AML-193 (cell line): ENCODE measurements around the gene PALD1.

Source experiments
- DNase-seq, 2 experiments: peaks; one replicate each; lab custom pipeline; 2025; lab: John Stamatoyannopoulos, UW

Gene PALD1

GRCh38 chr10:70557086-70557845, 78.7 kb downstream of the PALD1 start:
- no peak for DNase-seq

DNA sequence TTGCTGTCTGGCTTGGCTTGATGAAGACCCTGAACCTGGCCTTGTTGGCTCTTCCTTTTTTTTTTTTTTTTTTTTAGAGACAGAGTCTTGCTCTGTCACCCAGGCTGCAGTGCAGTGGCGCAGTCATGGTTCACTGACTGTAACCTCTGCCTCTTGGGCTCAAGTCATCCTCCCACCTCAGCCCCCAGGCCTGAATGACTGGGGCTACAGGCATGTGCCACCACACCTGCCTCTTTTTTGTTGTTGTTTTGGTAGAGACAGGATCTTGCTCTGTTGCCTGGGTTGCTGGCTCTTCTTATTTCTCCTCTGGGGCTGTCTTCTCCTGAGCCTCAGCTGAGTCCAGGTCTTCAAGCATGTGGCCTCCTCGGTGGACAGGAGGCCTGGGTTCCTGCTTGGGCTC, 79.3 kb downstream of the PALD1 start:
- no peak for DNase-seq

- no peak for DNase-seq
These were observed 79.7 kb downstream of the PALD1 start for GRCh38 chr10:70558295-70558694.

DNA sequence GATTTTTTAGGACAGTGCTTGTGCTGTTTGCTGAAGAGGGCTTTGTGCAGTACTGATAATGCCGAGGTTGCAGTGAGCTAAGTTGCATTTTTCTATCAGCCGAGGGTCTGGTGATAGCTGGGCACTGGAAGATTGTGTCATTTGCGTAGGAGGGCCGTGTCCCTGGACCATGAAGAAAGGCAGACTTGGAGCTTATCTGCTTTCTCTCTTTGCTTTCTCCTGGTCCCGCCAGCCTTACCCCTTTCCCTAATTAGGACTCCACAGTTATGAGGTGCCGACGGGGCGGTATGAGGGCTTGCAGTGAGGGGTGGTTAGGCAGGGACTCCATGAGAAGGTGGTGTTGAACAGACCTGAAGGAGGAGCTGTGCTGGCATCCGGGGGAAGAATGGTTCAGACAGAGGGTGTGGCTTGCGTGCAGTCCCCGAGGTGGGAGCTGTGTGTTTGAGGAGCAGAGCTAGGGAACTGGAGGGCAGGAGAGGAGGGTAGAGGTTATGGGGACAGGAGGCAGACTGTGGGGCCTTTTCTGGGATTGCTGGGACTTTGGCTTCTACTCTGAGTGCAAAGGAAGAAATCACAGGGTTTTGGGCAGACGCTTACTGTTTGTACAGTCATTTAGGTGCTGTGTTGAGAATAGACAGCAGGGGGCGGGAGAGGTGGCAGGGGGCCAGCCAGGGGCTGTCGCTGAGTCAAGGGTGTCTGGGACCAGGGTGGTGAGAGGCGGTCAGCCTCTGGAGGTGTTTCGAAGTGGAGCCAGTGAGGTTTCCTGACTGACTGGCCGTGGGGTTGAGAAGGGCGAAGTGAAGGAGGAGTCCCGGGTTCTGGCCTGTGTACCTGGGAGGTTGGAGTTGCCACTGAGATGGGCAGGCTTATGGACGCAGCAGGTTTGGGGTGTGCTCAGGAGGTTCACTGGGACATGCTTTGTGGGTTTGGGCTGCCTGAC, 80.6 kb downstream of the PALD1 start:
- no peak for DNase-seq

DNA sequence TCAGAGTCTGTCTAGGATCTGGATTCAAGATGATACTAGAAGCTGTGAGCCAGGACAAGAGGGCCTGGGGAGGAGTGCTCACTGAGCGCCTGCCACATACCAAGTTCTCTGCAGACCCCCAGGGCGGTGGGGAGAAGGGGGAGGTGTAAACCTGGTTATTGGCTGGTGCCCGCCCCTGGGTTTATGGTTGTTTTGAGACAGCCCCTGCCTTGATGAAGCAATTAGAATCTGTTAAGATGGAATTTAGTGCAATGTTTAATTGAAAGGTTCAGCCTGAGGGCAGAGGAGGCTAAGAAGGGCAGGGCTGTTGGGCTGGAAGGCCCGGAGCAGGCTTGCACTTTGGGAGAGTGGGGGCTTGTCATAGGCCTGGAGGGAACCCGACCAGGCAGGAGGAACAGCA, 81.3 kb downstream of the PALD1 start:
- DNase-seq = no peak

GRCh38 chr10:70560511-70560941, 82.0 kb downstream of the PALD1 start:
- DNase-seq = no peak

GRCh38 chr10:70561070-70561469, 82.5 kb downstream of the PALD1 start:
- DNase-seq = no peak

DNA sequence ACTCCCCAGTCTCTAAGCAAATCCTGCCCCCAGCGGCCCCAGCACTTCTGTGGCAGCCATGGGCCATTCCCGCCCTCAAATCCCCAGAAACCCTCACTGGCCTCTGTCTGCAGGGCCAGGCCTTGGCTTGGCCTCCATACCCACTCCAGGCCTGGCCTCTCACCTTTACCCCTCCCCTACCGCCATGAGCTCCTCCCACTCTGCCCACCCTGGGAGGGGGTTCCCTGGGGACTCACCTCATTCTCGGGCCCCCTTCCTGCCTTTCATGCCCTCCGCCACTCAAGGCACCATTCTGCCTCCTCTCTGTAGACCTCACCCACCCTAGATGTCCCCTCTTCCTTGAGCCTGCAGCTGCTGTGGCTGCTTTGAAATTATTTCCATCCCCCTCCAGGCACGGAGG, 83.0 kb downstream of the PALD1 start:
- DNase-seq = no peak

DNA sequence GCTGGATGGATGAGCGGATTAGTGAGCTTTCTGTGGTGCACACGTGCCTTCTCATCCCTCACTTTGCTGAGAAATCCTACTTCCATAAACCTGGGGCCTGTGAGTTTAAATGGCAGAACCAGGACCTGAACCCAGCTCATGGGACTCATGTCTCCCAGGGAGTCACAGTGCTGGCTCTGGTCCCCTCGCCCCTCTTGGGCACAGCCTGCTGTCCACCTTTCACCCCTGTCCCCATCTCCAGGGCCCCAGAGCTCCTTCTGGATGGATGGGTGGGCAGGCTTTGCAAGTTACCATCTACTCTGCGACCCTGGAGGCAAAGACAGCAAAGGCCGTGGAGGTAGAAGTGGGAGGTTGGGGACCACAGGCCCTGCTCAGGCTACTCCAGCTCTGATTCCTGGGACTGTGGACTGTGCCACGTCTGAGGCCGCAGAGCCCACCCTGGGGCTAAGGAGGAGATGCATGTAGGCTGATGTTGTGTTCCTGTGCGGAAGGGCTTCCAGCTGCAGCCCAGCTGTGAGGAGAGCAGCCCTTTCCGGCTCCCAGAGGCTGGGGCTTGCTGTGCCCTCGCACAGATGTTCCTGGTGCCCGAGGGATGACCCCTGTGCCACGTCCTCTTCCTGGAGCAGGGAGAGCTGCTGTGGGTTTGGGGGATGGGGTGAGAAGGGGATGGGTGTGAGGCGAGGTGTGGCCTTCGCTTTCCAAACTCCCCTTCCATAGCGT, 83.6 kb downstream of the PALD1 start:
- no peak for DNase-seq

GRCh38 chr10:70563230-70563629, 84.7 kb downstream of the PALD1 start:
- no peak for DNase-seq

DNA sequence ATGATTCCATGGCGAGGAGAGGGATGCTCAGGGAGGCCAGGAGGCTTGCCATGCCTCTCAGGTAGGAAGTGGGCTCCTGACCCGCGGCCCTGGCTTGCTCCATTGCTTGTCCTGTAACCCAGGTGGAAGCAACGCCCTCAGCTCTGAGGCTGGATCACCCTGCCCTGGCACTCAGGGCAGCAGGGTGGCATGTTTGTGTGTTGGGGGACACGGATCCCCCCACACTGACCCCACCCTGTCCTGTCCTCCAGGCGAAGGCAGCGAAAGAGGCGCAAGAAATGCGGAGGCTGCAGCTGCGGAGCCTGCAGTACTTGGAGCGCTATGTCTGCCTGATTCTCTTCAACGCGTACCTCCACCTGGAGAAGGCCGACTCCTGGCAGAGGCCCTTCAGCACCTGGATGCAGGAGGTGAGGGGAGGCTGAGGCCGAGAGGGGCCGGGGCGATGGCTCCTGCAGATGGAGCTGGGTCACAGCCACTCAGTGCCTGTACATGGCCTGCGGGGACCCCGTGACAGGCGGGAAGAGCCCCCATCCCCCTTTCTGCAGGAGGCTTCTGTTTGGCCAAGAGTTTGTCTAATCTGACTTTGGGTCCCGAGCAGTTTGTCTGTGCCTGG, 85.7 kb downstream of the PALD1 start:
- no peak for DNase-seq

GRCh38 chr10:70564901-70565351, 86.4 kb downstream of the PALD1 start:
- DNase-seq = no peak

GRCh38 chr10:70565556-70566514, 87.3 kb downstream of the PALD1 start:
- DNase-seq = peak; percentile 22 to 27

- no peak for DNase-seq
These were observed 88.1 kb downstream of the PALD1 start for GRCh38 chr10:70566515-70567290.

DNA sequence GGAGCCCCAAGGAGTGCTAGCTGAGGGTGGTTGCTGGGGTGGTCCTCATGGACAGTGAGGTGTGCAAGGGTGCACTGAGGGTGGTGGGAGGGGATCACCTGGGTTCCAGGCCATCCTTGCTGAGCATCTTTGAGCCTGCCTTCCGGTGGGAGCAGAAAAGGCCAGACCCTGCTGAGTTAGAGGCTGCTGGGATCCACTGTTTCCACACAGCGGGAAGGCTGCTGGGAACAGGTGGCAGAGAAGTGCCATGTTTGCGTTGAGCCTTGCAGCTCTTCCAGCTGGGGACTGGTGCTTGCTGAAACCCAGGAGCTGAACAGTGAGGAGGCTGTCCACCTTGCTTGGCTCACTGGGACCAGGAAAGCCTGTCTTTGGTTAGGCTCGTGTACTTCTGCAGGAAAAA, 89.0 kb downstream of the PALD1 start:
- DNase-seq = no peak

DNA sequence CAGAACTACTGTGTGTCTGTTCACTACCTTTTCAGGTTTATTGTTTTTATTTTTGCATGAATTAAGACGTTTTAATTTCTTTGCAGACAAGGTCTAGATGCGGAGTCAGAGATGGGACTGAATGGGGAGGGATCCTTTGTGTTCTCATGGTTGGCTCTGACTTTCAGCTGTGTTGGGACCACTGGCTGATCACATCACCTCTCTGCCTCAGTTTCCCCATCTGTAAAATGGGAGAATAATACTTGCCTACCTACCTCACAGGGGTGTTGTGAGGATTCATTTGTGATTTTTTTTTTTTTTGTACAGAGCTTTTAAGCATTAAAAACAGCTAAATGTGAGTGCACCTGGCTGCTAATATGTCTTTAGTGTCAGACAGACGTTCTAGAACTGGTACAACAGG, 89.5 kb downstream of the PALD1 start:
- DNase-seq = no peak

DNA sequence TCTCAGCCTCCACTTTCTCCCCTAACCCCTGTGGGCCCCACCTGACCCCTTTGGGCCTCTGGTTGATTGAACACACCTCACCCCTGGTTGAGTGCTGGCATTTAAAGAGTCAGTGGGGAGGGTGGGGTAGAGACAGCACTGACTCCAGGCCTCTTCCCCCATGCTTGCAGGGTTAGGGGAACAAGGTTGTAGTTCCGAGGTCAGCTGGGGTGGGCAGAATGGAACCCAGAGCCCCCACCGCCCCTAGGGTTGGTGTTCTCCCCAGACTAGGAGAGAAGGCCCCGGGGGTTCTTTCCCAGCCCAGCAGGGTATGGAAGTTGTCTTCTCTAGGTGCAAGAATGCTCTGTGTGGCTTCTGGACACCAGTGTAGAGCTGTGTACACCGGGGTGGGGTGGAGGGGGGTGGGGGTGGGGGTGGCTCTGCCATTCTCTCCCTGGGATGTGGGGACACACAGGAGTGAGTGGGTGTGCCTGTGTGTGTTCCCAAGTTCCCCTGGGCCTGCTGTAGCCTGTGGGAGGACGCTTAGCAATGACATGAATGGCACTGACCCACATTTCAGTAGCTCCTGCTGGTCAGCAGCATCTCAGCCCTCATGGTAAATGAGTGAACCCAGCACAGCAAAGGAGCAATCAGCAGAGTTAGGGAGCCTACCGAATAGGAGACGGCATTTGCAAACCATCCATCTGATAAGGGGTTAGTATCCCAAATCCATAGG, 90.4 kb downstream of the PALD1 start:
- no peak for DNase-seq

DNA sequence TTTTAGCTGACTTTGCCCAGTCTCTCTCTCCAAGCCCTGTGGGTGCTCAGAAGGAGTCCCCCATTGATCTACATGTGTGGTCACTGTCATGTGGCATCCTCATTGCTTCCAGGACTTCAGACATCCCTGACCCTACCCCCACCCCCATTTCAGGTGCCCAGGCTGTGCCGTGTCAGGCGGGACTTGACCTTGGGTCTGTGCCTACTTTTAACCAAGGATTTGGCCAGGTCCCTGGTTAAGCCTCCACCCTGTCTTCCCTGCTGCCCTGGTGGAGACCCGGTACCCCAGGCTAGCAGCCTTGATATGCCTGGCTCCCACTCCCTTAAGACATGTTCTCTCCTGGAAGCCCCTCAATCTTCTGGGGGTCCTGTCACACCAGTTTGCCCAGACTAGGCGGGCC, 92.7 kb downstream of the PALD1 start:
- no peak for DNase-seq
